Measurements from ENCODE around the gene OSBP.

GRCh38 chr11:59572091-59572490 is 43.5 kb downstream of the OSBP start:
- no peak for TF ChIP-seq EZH2phosphoT487 (IDR thresholded peaks at IDR 0.05; ENCODE audit: insufficient read depth, low read depth)
- TF ChIP-seq EZH2 (IDR thresholded peaks at IDR 0.05; ENCODE audit: insufficient read depth, poor library complexity, severe bottlenecking), result no peak

Data from GM23248 (cell line).